Measurements from ENCODE around the gene SLC35G2. TPM values are rescaled to one million over a fixed set of nuclear protein-coding genes. Genes with fewer than 3 reads are reported as not detected.

The SLC35G2 gene
- total RNA-seq (2022; extraction: Qiagen RNA extraction): 23.6 to 29.0 TPM (median 28.0 TPM) in 5 replicates

GRCh38 chr3:136818769-136819391 is at the start of gene SLC35G2:
Gene SLC35G2 (plus strand): TSS chr3:136819126. CDS start chr3:136854461, 35,335 bp downstream.

DNA sequence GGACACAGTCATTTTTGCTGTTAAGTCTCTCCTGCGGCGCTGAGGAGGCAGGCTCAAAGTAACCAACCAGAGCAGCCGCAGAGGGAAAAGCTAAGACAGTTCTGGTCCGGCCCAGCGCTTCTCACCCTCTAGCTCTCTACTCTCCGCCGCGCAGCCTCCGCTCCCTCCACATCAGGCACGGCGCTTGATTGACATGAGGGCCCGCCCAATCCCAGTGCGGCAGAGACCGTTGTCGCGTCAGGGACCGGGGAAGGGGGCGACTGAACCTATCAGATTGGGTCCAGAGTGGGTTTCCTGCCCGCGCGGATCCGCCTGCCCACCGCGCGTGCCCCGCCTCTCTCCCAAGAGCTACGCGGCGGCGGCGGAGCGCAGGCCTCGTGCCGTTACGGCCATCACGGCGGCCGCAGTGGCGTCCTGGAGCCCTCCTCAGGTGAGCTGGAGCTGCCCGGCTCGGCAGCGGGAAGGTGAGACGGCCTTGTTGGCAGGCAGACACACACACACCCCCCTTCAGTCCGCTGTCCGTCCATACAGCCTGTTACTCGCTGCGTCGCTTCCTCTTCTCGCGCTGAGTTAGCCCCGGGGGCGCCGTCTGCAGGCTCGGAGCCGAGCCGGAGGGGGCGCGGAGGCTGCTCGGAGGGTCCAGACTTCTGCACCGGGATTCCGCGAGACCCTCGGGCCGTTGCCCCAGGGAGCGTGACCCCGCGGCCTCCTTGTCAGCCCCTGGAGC is 43.1 kb downstream of the SLC35G2 start, which contains the start of gene NCK1:
TSS of gene NCK1 (plus strand) at position 319 of the 727 bp plus-strand sequence. CDS start 65,794 bp downstream, outside the sequence.

Other genes starting within 250 kb of the SLC35G2 start
- gene STAG1, start 66.7 kb upstream of the SLC35G2 start, total RNA-seq (2022; extraction: Qiagen RNA extraction): 7.7 to 12.0 TPM (median 9.2 TPM) in 5 replicates
- 21.5 to 28.6 TPM (median 23.9 TPM) in 5 replicates for gene NCK1, start 43.1 kb downstream of the SLC35G2 start, total RNA-seq (2022; extraction: Qiagen RNA extraction)
- gene IL20RB, start 138.9 kb downstream of the SLC35G2 start, total RNA-seq (2022; extraction: Qiagen RNA extraction): 0.67 to 1.6 TPM (median 0.97 TPM) in 5 replicates